Measurements from ENCODE around the gene SLC25A21. TPM values are rescaled to one million over a fixed set of nuclear protein-coding genes. Genes with fewer than 3 reads are reported as not detected.

SLC25A21 gene
- total RNA-seq, 4 donors from 2014 or later: 0.67 to 2.1 (median 0.91) TPM

GRCh38 chr14:37203423-37203822, 31.0 kb upstream of the SLC25A21 start:
- intact Hi-C loops (cut with DNase I): no loop called here
- TF ChIP-seq POLR2A (IDR thresholded peaks at IDR 0.05): no peak
- no peak for TF ChIP-seq CTCF (IDR thresholded peaks at IDR 0.05)
- 77 to 100% methylated on average over 1 of the region's 1 CpG for WGBS, 2 donors

GRCh38 chr14:37202812-37203211, 30.4 kb upstream of the SLC25A21 start:
- Histone ChIP-seq H3K9me3 (peaks cover 0 to 15% (median 9%) of the 10 kb centered on the region in 3 donors), H3K4me1 (peaks cover 0 to 34% (median 0%) of the 10 kb centered on the region in 3 donors), H3K27me3 (no peaks in the 10 kb centered on the region), H3K36me3 (no peaks in the 10 kb centered on the region), H3K4me3 (no peak overlapping the region), H3K27ac (no peak overlapping the region)
- TF ChIP-seq POLR2A (IDR thresholded peaks at IDR 0.05): no peak
- TF ChIP-seq CTCF (IDR thresholded peaks at IDR 0.05): no peak
- intact Hi-C loops (cut with DNase I): no loop called here
- no peak for DNase-seq
- 26 to 54% methylated on average over 2 of the region's 2 CpGs for WGBS, 2 donors

More at GRCh38 chr14:37203423-37203822, 31.0 kb upstream of the SLC25A21 start:
- Histone ChIP-seq H3K27me3 (no peaks in the 10 kb centered on the region), H3K27ac (no peak overlapping the region), H3K4me1 (peaks cover 0 to 31% (median 0%) of the 10 kb centered on the region in 3 donors), H3K9me3 (peaks cover 0 to 15% (median 9%) of the 10 kb centered on the region in 3 donors), H3K36me3 (no peaks in the 10 kb centered on the region), H3K4me3 (no peak overlapping the region)
- no peak for DNase-seq

DNA sequence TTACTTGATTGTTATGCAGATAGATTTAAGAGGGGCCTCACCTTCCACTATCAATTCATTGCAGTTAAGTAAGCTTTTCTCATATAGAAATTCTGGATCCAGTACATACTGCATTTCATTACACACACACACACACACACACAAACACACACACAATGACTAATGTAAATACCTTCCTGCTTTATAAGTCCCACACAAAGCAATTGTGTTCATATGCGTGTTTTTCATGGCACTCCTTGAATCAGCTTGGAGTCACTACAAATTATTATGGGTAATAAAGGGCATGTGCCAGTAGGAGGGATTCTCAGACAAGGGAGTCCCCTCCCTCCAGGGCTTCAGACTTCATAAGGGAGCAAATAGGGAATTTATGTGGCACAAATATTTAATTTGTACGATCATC, 29.9 kb upstream of the SLC25A21 start:
- no peaks in the 10 kb centered on the region for H3K27me3 ChIP-seq
- no peak overlapping the region for H3K4me3 ChIP-seq
- H3K9me3 ChIP-seq: peaks cover 0 to 15% (median 9%) of the 10 kb centered on the region in 3 donors
- 43 to 62% methylated on average over 2 of the region's 2 CpGs for WGBS, 2 donors
- H3K4me1 ChIP-seq: peaks cover 0 to 34% (median 0%) of the 10 kb centered on the region in 3 donors
- intact Hi-C loops (cut with DNase I): no loop called here
- TF ChIP-seq CTCF (IDR thresholded peaks at IDR 0.05) (no peak), POLR2A (IDR thresholded peaks at IDR 0.05) (no peak)
- H3K27ac ChIP-seq: no peak overlapping the region
- no peaks in the 10 kb centered on the region for H3K36me3 ChIP-seq
- no peak for DNase-seq

DNA sequence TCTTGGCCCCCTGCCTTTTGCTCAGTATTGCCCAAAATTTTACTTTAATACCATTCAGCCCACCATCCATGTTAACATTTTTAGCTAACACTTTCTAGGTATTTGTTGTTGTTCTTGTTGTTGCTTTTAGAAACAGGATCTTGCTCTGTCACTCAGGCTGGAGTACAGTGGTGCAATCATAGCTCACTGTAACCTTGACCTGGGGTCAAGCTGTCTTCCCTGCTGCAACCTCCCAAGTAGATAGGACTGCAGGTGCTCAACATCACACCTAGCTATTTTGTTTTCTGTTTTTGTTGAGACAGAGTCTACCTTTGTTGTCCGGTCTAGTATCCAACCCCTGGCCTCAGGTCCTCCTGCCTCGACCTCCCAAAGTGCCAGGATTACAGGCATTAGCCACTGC, 29.3 kb upstream of the SLC25A21 start:
- Histone ChIP-seq H3K27ac (no peak overlapping the region), H3K4me1 (peaks cover 0 to 40% (median 0%) of the 10 kb centered on the region in 3 donors), H3K36me3 (no peaks in the 10 kb centered on the region), H3K4me3 (no peak overlapping the region), H3K9me3 (peaks cover 0 to 13% (median 9%) of the 10 kb centered on the region in 3 donors), H3K27me3 (no peaks in the 10 kb centered on the region)
- DNase-seq: no peak
- 75 to 86% methylated on average over 2 of the region's 2 CpGs for WGBS, 2 donors
- TF ChIP-seq CTCF (IDR thresholded peaks at IDR 0.05): no peak
- TF ChIP-seq POLR2A (IDR thresholded peaks at IDR 0.05): no peak
- intact Hi-C loops (cut with DNase I): no loop called here

DNA sequence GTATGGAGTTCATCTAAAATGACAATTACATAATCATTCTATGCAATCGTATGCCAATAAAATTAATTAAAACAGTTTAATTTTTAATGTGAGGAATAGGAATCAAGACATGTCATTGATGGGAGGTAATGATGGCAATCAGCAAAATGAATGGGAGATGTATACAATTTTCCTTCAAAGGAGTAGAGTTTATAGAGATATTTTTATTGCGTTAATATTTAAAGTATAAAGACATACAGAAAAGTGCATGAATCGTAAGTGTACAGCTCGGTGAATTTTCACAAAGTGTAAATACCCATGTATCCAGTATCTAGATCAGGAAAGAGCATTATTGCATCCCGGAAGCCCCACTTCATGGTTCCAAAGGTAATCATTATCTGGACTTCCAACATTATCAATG, 26.5 kb upstream of the SLC25A21 start:
- H3K27me3 ChIP-seq: no peaks in the 10 kb centered on the region
- no peaks in the 10 kb centered on the region for H3K9me3 ChIP-seq
- 79 to 83% methylated on average over 5 of the region's 5 CpGs for WGBS, 2 donors
- TF ChIP-seq CTCF (IDR thresholded peaks at IDR 0.05) (no peak), POLR2A (IDR thresholded peaks at IDR 0.05) (no peak)
- H3K4me1 ChIP-seq: peaks cover 0 to 44% (median 0%) of the 10 kb centered on the region in 3 donors
- intact Hi-C loops (cut with DNase I): no loop called here
- no peak for DNase-seq
- H3K4me3 ChIP-seq: peak overlapping the region in 3 of 4 donors; percentile 61 to 83 (median 66)
- H3K27ac ChIP-seq: peak overlapping the region in 1 of 4 donors; percentile 89
- no peaks in the 10 kb centered on the region for H3K36me3 ChIP-seq

Measured in esophagus squamous epithelium (tissue), 5 donors.